HCT116 (cell line): Measurements from ENCODE around the gene SEMA3C. TPM values are rescaled to one million over a fixed set of nuclear protein-coding genes. Genes with fewer than 3 reads are reported as not detected.

Source experiments
- ATAC-seq: fragments of 200-7000 bp; cut with Tn5 transposase; 2 replicates; pipeline ENCODE4 v1.9.1; 2020; ENCODE audit warnings: mild to moderate bottlenecking, moderate library complexity
- BruUV-seq: library from RNA; stranded (reverse); fragments of 400-500 nt; replicated peaks from 2 replicates; lab custom pipeline; 2021; lab: Mats Ljungman, UMichigan
- CTCF ChIA-PET: fragments of 300-600 bp; sonication (Branson Sonifier 250); formaldehyde crosslinking; loops from one replicate; lab custom pipeline; 2021; ENCODE audit warnings: antibody characterized with exemption; lab: Charles Lee
- POLR2A ChIA-PET: fragments of 300-600, 350-600 bp; sonication (Branson Sonifier 250); formaldehyde crosslinking; loops from one replicate; lab custom pipeline; 2021; ENCODE audit warnings: antibody characterized with exemption; lab: Charles Lee
- RAD21 ChIA-PET, 2 experiments: fragments of 300-600 bp; sonication (Branson Sonifier 250); formaldehyde crosslinking; loops; one replicate each; lab custom pipeline; 2023; ENCODE audit warnings: low total read pairs in 2 of 2; ENCODE audit not compliant: uncharacterized antibody in 2 of 2, unreplicated experiment in 2 of 2, low non-redundant PET in 1 of 2; lab: Charles Lee
- DNase-seq: peaks from one replicate; pipeline ENCODE4 v3.0.0-alpha.2; 2010; ENCODE audit warnings: low read depth, low spot score
- H2AFZ ChIP-seq: fragments of 200-600 bp; shearing (Covaris generic), sonication (generic); 2 replicates; pipeline ENCODE4 v1.6.1; 2017; ENCODE audit warnings: low read depth, mixed run types, mixed read lengths, antibody characterized with exemption, low read length; ENCODE audit not compliant: poor library complexity, severe bottlenecking
- H3K27ac ChIP-seq: 2 replicates; pipeline ENCODE4 v1.5.1; 2012; ENCODE audit warnings: low read depth, low read length
- H3K27me3 ChIP-seq: fragments of 200-600 bp; sonication (generic); 2 replicates; pipeline ENCODE4 v1.6.1; 2016; ENCODE audit warnings: mixed run types, low read length, mixed read lengths; ENCODE audit not compliant: insufficient read depth
- H3K36me3 ChIP-seq, 2 experiments: fragments of 200-500 bp in 1 of 2; fragments of 200-600 bp in 1 of 2; sonication (Bioruptor generic) in 1 of 2; sonication (generic) in 1 of 2; 2 replicates each; pipeline versions ENCODE4 v1.5.1 to v1.6.1; 2014 to 2016; ENCODE audit warnings: low read length in 2 of 2, inconsistent platforms in 1 of 2, mixed read lengths in 1 of 2, mixed run types in 1 of 2; ENCODE audit not compliant: insufficient read depth in 2 of 2, control insufficient read depth in 1 of 2
- H3K4me1 ChIP-seq, 2 experiments: fragments of 200-600 bp in 1 of 2; sonication (generic) in 1 of 2; 2 replicates each; pipeline versions ENCODE4 v1.5.1 to v1.6.1; 2012 to 2017; ENCODE audit warnings: low read length in 2 of 2, inconsistent platforms in 1 of 2, mild to moderate bottlenecking in 1 of 2, mixed read lengths in 1 of 2, mixed run types in 1 of 2, moderate library complexity in 1 of 2; ENCODE audit not compliant: insufficient read depth in 2 of 2, control insufficient read depth in 1 of 2
- H3K4me2 ChIP-seq: fragments of 200-600 bp; sonication (generic); 2 replicates; pipeline ENCODE4 v1.6.1; 2017; ENCODE audit warnings: mixed run types, low read length, mixed read lengths
- H3K4me3 ChIP-seq, 2 experiments: fragments of 200-600 bp in 1 of 2; sonication (generic) in 1 of 2; replicated peaks in 1 of 2; 2 replicates each; pipeline ENCODE4 v1.5.1; 2011 to 2016; ENCODE audit warnings: low read length in 2 of 2, control low read depth in 1 of 2, low read depth in 1 of 2, mild to moderate bottlenecking in 1 of 2, mixed read lengths in 1 of 2, mixed run types in 1 of 2
- H3K79me2 ChIP-seq: fragments of 200-600 bp; sonication (generic); 2 replicates; pipeline ENCODE4 v1.6.1; 2017; ENCODE audit warnings: mild to moderate bottlenecking, mixed run types, low read length, moderate library complexity, mixed read lengths; ENCODE audit not compliant: insufficient read depth
- H3K9ac ChIP-seq: fragments of 200-600 bp; sonication (generic); 2 replicates; pipeline ENCODE4 v1.6.1; 2016; ENCODE audit warnings: low read length, mixed read lengths
- H3K9me2 ChIP-seq: fragments of 200-600 bp; sonication (generic), shearing (Covaris generic); 2 replicates; pipeline ENCODE4 v1.6.1; 2017; ENCODE audit warnings: mixed run types, mild to moderate bottlenecking, moderate library complexity; ENCODE audit not compliant: insufficient read depth
- H3K9me3 ChIP-seq, 2 experiments: fragments of 200-500 bp in 1 of 2; fragments of 200-600 bp in 1 of 2; sonication (Bioruptor generic) in 1 of 2; sonication (generic) in 1 of 2; 2 replicates each; pipeline ENCODE4 v1.6.1; 2014 to 2017; ENCODE audit warnings: low read length in 2 of 2, mixed read lengths in 2 of 2, inconsistent platforms in 1 of 2, low read depth in 1 of 2, mild to moderate bottlenecking in 1 of 2, mixed run types in 1 of 2, moderate library complexity in 1 of 2; ENCODE audit not compliant: control insufficient read depth in 1 of 2, insufficient read depth in 1 of 2
- H4K20me1 ChIP-seq: fragments of 200-600 bp; sonication (generic), shearing (Covaris generic); 2 replicates; pipeline ENCODE4 v1.6.1; 2017; ENCODE audit warnings: mixed run types, mild to moderate bottlenecking, moderate library complexity; ENCODE audit not compliant: insufficient read depth
- CBX3 ChIP-seq: IDR thresholded peaks from 2 replicates; pipeline ENCODE4 v1.6.1; 2012; ENCODE audit warnings: low read depth
- CEBPB ChIP-seq: IDR thresholded peaks from 2 replicates; pipeline ENCODE4 v1.6.1; 2012; ENCODE audit warnings: low read depth
- EGR1 ChIP-seq: IDR thresholded peaks from 2 replicates; pipeline ENCODE4 v1.6.1; 2012; ENCODE audit warnings: low read depth
- EZH2 ChIP-seq: fragments of 200-600 bp; sonication (generic); IDR thresholded peaks from 2 replicates; pipeline ENCODE4 v1.6.1; 2017; ENCODE audit warnings: antibody characterized with exemption, mixed run types
- EZH2phosphoT487 ChIP-seq: fragments of 200-600 bp; IDR thresholded peaks from 2 replicates; pipeline ENCODE4 v1.6.1; 2018; ENCODE audit warnings: antibody characterized with exemption, borderline replicate concordance
- FOSL1 ChIP-seq: IDR thresholded peaks from 2 replicates; pipeline ENCODE4 v1.6.1; 2012; ENCODE audit warnings: low read depth
- JUND ChIP-seq: IDR thresholded peaks from 2 replicates; pipeline ENCODE4 v1.6.1; 2012
- POLR2A ChIP-seq: IDR thresholded peaks from 2 replicates; pipeline ENCODE4 v1.7.0; 2011; ENCODE audit warnings: borderline replicate concordance; ENCODE audit not compliant: insufficient read depth, insufficient read length; ENCODE audit errors: extremely low read depth
- POLR2AphosphoS5 ChIP-seq: IDR thresholded peaks from 2 replicates; pipeline ENCODE4 v1.6.1; 2011; ENCODE audit warnings: mild to moderate bottlenecking, low read depth, low read length, moderate library complexity
- RAD21 ChIP-seq: IDR thresholded peaks from 2 replicates; pipeline ENCODE4 v1.6.1; 2012; ENCODE audit warnings: low read depth, mild to moderate bottlenecking
- SRF ChIP-seq: IDR thresholded peaks from 2 replicates; pipeline ENCODE4 v1.6.1; 2012; ENCODE audit warnings: low read depth
- YY1 ChIP-seq: IDR thresholded peaks from 2 replicates; pipeline ENCODE4 v1.6.1; 2011; ENCODE audit warnings: low read length, low read depth, moderate library complexity, mild to moderate bottlenecking; ENCODE audit not compliant: insufficient replicate concordance; ENCODE audit errors: extremely low read depth
- ZFX ChIP-seq: fragments of 450-650 bp; IDR thresholded peaks from 2 replicates; pipeline ENCODE4 v1.6.1; 2017
- intact Hi-C: fragments of 100-400 bp; cut with micrococcal nuclease; formaldehyde crosslinking; loops from 2 replicates; pipeline ENCODE4 v1.10.0; 2022
- total RNA-seq: library from RNA; stranded (reverse); gene quantifications from one replicate; pipeline ENCODE4 v1.2.1, GENCODE V29; 2021; ENCODE audit not compliant: unreplicated experiment
- TF ChIP-seq, protein P1 (sequence below): IDR thresholded peaks from 2 replicates; pipeline ENCODE4 v1.6.1; 2012
- TF ChIP-seq, protein P2 (sequence below), 3 experiments: fragments of 200-600 bp in 1 of 3; sonication (generic) in 1 of 3; IDR thresholded peaks in 2 of 3; conservative IDR thresholded peaks in 1 of 3; 2 replicates each; pipeline ENCODE4 v1.5.1; 2012 to 2017; ENCODE audit warnings: low read depth in 2 of 3, low read length in 2 of 3, antibody characterized with exemption in 1 of 3, borderline replicate concordance in 1 of 3, control low read depth in 1 of 3, mild to moderate bottlenecking in 1 of 3, mixed read lengths in 1 of 3, mixed run types in 1 of 3, moderate library complexity in 1 of 3; ENCODE audit not compliant: insufficient read depth in 1 of 3
- TF ChIP-seq, protein P3 (sequence below): IDR thresholded peaks from 2 replicates; pipeline ENCODE4 v1.6.1; 2011; ENCODE audit warnings: mild to moderate bottlenecking, low read length, moderate library complexity; ENCODE audit not compliant: insufficient replicate concordance; ENCODE audit errors: extremely low read depth
- TF ChIP-seq, protein P4 (sequence below): IDR thresholded peaks from 2 replicates; pipeline ENCODE4 v1.6.1; 2012
- TF ChIP-seq, protein P5 (sequence below): IDR thresholded peaks from 2 replicates; pipeline ENCODE4 v1.6.1; 2012; ENCODE audit warnings: low read depth

The SEMA3C gene
- total RNA-seq, 1 experiment from 2014 or later: 25.3 TPM

DNA sequence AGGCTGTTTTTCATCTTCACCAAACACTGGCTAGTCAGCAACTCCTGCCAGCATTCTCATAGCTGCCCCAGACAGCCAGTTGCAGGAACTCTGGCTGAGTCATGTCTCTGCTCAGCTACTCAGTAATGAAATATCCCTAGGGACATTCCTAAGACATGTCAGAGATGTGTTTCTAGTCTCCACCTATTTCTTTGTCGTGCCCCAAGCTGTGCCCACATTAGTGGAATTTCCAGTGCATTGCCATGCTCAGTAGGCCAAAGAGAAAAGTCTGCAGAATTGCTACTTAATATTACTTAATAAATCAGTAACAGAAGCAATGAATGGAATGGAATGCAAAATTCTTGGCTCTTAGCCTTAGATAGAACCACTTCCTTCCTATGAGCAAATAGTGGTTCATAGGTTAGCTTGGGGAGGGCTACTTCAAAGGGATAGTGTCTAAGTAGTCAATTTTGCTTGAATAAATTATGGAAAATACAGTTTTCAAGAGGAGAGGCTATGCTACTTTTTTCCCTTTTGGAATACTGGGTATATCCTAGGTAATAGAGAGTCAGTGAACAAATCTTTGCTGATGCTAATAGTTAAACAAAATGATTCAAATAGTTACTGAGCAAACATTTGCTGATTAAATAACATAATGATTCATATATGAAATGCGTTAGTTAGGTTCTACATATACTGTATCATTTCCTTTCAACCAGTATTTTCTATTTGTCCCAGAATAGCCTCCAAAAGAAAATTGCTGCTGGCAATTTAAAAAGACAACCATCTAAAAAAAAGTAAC lies 23.6 kb upstream of the SEMA3C start:
- Histone ChIP-seq H3K27me3 (no peaks in the 10 kb centered on the region), H3K4me1 (peaks cover 16 to 31% of the 10 kb centered on the region in 2 experiments), H3K9me3 (no peaks in the 10 kb centered on the region), H2AFZ (peak overlapping the region; percentile 84), H4K20me1 (no peaks in the 10 kb centered on the region), H3K27ac (peak overlapping the region; percentile 40; the same call in 1 of the 2 replicates), H3K4me3 (peak overlapping the region in 1 of 2 experiments; percentile 23; a peak in 1 of 4 replicates), H3K79me2 (no peaks in the 10 kb centered on the region), H3K4me2 (peak overlapping the region; percentile 68), H3K9me2 (no peaks in the 10 kb centered on the region), H3K9ac (0 out of 2 replicates have a peak overlapping the region, but pooled peaks have one; percentile 29), H3K36me3 (no peaks in the 10 kb centered on the region)
- DNase-seq (peak; percentile 79), ATAC-seq (peak; percentile 99)
- RAD21 ChIA-PET: no interaction called here
- no TSS peak for BruUV-seq
- CTCF ChIA-PET: interaction anchor here (0.6 kb wide), 1 partner anchor 25 kb away, joined by 3 read pairs; no protein-coding TSS in a partner anchor
- intact Hi-C loops: no loop called here
- POLR2A ChIA-PET: interaction anchor here (1.1 kb wide), 1 partner anchor 23 kb away, joined by 5 read pairs; the partner anchor contains the start of gene SEMA3C
- TF ChIP-seq CBX3 (peak; percentile 72), EZH2phosphoT487 (no peak), EZH2 (no peak), YY1 (no peak), JUND (peak; percentile 69), RAD21 (peak; percentile 23; the same call in 1 of the 2 replicates), POLR2AphosphoS5 (no peak), EGR1 (no peak), FOSL1 (peak; percentile 73), CEBPB (peak; percentile 80), SRF (peak; percentile 53; the same call in 1 of the 2 replicates), ZFX (no peak), POLR2A (no peak)
- TF ChIP-seq, protein P1, sequence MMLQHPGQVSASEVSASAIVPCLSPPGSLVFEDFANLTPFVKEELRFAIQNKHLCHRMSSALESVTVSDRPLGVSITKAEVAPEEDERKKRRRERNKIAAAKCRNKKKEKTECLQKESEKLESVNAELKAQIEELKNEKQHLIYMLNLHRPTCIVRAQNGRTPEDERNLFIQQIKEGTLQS: 0 out of 2 replicates have a peak, but pooled peaks have one; percentile 22
- TF ChIP-seq, protein P2, sequence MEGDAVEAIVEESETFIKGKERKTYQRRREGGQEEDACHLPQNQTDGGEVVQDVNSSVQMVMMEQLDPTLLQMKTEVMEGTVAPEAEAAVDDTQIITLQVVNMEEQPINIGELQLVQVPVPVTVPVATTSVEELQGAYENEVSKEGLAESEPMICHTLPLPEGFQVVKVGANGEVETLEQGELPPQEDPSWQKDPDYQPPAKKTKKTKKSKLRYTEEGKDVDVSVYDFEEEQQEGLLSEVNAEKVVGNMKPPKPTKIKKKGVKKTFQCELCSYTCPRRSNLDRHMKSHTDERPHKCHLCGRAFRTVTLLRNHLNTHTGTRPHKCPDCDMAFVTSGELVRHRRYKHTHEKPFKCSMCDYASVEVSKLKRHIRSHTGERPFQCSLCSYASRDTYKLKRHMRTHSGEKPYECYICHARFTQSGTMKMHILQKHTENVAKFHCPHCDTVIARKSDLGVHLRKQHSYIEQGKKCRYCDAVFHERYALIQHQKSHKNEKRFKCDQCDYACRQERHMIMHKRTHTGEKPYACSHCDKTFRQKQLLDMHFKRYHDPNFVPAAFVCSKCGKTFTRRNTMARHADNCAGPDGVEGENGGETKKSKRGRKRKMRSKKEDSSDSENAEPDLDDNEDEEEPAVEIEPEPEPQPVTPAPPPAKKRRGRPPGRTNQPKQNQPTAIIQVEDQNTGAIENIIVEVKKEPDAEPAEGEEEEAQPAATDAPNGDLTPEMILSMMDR (IDR thresholded peaks at IDR 0.05 in 2 of 3, conservative IDR thresholded peaks at IDR 0.05 in 1 of 3; ENCODE audit: borderline replicate concordance in 1 of 3, insufficient read depth in 1 of 3, low read depth in 2 of 3, low read length in 2 of 3): no peak
- TF ChIP-seq, protein P3, sequence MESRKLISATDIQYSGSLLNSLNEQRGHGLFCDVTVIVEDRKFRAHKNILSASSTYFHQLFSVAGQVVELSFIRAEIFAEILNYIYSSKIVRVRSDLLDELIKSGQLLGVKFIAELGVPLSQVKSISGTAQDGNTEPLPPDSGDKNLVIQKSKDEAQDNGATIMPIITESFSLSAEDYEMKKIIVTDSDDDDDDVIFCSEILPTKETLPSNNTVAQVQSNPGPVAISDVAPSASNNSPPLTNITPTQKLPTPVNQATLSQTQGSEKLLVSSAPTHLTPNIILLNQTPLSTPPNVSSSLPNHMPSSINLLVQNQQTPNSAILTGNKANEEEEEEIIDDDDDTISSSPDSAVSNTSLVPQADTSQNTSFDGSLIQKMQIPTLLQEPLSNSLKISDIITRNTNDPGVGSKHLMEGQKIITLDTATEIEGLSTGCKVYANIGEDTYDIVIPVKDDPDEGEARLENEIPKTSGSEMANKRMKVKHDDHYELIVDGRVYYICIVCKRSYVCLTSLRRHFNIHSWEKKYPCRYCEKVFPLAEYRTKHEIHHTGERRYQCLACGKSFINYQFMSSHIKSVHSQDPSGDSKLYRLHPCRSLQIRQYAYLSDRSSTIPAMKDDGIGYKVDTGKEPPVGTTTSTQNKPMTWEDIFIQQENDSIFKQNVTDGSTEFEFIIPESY: no peak
- TF ChIP-seq, protein P4, sequence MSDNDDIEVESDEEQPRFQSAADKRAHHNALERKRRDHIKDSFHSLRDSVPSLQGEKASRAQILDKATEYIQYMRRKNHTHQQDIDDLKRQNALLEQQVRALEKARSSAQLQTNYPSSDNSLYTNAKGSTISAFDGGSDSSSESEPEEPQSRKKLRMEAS: peak; percentile 49; the same call in 1 of the 2 replicates
- TF ChIP-seq, protein P5, sequence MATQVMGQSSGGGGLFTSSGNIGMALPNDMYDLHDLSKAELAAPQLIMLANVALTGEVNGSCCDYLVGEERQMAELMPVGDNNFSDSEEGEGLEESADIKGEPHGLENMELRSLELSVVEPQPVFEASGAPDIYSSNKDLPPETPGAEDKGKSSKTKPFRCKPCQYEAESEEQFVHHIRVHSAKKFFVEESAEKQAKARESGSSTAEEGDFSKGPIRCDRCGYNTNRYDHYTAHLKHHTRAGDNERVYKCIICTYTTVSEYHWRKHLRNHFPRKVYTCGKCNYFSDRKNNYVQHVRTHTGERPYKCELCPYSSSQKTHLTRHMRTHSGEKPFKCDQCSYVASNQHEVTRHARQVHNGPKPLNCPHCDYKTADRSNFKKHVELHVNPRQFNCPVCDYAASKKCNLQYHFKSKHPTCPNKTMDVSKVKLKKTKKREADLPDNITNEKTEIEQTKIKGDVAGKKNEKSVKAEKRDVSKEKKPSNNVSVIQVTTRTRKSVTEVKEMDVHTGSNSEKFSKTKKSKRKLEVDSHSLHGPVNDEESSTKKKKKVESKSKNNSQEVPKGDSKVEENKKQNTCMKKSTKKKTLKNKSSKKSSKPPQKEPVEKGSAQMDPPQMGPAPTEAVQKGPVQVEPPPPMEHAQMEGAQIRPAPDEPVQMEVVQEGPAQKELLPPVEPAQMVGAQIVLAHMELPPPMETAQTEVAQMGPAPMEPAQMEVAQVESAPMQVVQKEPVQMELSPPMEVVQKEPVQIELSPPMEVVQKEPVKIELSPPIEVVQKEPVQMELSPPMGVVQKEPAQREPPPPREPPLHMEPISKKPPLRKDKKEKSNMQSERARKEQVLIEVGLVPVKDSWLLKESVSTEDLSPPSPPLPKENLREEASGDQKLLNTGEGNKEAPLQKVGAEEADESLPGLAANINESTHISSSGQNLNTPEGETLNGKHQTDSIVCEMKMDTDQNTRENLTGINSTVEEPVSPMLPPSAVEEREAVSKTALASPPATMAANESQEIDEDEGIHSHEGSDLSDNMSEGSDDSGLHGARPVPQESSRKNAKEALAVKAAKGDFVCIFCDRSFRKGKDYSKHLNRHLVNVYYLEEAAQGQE: no peak
